Posterior vena cava (tissue), 2 donors: ENCODE measurements around the gene PSME1. TPM values are rescaled to one million over a fixed set of nuclear protein-coding genes. Genes with fewer than 3 reads are reported as not detected.
"Not testable (repeated sequence)": the region's sequence is repeated elsewhere in the genome, so short reads cannot be mapped to it uniquely, and the experiment has no call there.

Source experiments
- DNase-seq: peaks from one replicate; pipeline ENCODE4 v3.0.0-alpha.2; 2020; ENCODE audit warnings: low spot score
- intact Hi-C, 2 donors: fragments of 100-400 bp; cut with DNase I; formaldehyde crosslinking; loops; one replicate each; pipeline versions ENCODE4 v1.14.1 to v1.14.2; 2022 to 2023
- total RNA-seq, 2 donors: library from RNA; stranded (reverse); fragmentation: NEBNext Ultra II Directional; extraction: Animal tissue kit (Norgen Biotek cat#: 25700); gene quantifications; one replicate each; pipeline ENCODE4 v1.2.1, GENCODE V29; 2021
- donor health status: DM: yes; HTN: yes; CAD: no.
- donor health status: DM: yes; HTN: yes; CAD: no.

Gene PSME1
- total RNA-seq, 2 donors from 2014 or later, result 114 to 119 TPM

- DNase-seq, result no peak
- intact Hi-C loops, result no loop called here
Measured at GRCh38 chr14:24100982-24101494, 35.0 kb upstream of the PSME1 start.

GRCh38 chr14:24102357-24103048 lies 33.5 kb upstream of the PSME1 start:
- DNase-seq, result no peak
- intact Hi-C loops, result no loop called here

GRCh38 chr14:24103451-24103850 lies 32.5 kb upstream of the PSME1 start:
- DNase-seq, result no peak
- intact Hi-C loops, result no loop called here

GRCh38 chr14:24105609-24106239 lies 30.3 kb upstream of the PSME1 start:
- DNase-seq, intact Hi-C loops: not testable (repeated sequence)

- DNase-seq, result no peak
- intact Hi-C loops, result no loop called here
Measured at GRCh38 chr14:24106672-24107271, 29.2 kb upstream of the PSME1 start.

- no peak for DNase-seq
- intact Hi-C loops, result no loop called here
Measured at GRCh38 chr14:24108336-24108874, 27.6 kb upstream of the PSME1 start.

GRCh38 chr14:24110060-24110459 lies 25.9 kb upstream of the PSME1 start:
- DNase-seq, result no peak
- intact Hi-C loops, result no loop called here

GRCh38 chr14:24110523-24110922 lies 25.5 kb upstream of the PSME1 start:
- intact Hi-C loops, result no loop called here
- DNase-seq, result no peak

- no peak for DNase-seq
- intact Hi-C loops, result no loop called here
Measured at GRCh38 chr14:24113379-24113800, 22.6 kb upstream of the PSME1 start.

GRCh38 chr14:24113801-24114531 lies 22.0 kb upstream of the PSME1 start:
- intact Hi-C loops, result no loop called here
- peak; percentile 96 for DNase-seq

- DNase-seq, result peak; percentile 99
- intact Hi-C loops, result no loop called here
Measured at GRCh38 chr14:24114532-24115421, 21.2 kb upstream of the PSME1 start, which contains the start of the genes DCAF11 and NRL. Gene DCAF11 (plus strand): TSS chr14:24114777. CDS start chr14:24115595, 818 bp downstream. Gene NRL (minus strand): TSS chr14:24114949. CDS start chr14:24082848, 32,101 bp downstream.

GRCh38 chr14:24115422-24116127 lies 20.4 kb upstream of the PSME1 start:
- intact Hi-C loops, result no loop called here
- DNase-seq, result no peak

GRCh38 chr14:24116128-24116814 lies 19.7 kb upstream of the PSME1 start:
- DNase-seq, result no peak
- intact Hi-C loops, result no loop called here

- no peak for DNase-seq
- intact Hi-C loops, result no loop called here
Measured at GRCh38 chr14:24117179-24117578, 18.8 kb upstream of the PSME1 start.

- intact Hi-C loops, result no loop called here
- DNase-seq, result no peak
Measured at GRCh38 chr14:24119691-24120090, 16.3 kb upstream of the PSME1 start.

GRCh38 chr14:24121210-24121609 lies 14.8 kb upstream of the PSME1 start:
- no peak for DNase-seq
- intact Hi-C loops, result no loop called here

GRCh38 chr14:24122416-24122815 lies 13.6 kb upstream of the PSME1 start:
- intact Hi-C loops, result no loop called here
- DNase-seq, result no peak
